K562 (cell line): ENCODE results near the gene NXF3. TPM values are rescaled to one million over a fixed set of nuclear protein-coding genes. Genes with fewer than 3 reads are reported as not detected.

Experiments used
- BRF2 ChIP-seq: IDR thresholded peaks from 3 replicates; pipeline ENCODE4 v1.6.1; 2011; ENCODE audit warnings: borderline replicate concordance, mild to moderate bottlenecking; ENCODE audit not compliant: insufficient read length, insufficient read depth
- CHD1 ChIP-seq: fragments of 200-600 bp; sonication (generic); IDR thresholded peaks from one replicate; pipeline ENCODE4 v1.6.1; 2012; ENCODE audit warnings: mild to moderate bottlenecking, moderate library complexity, low read length, inconsistent platforms
- FOXM1 ChIP-seq, 2 experiments: fragments of 450-650 bp in 1 of 2; sonication (generic) in 1 of 2; formaldehyde crosslinking in 1 of 2; IDR thresholded peaks; 2 replicates each; pipeline versions ENCODE4 v1.6.1 to v1.9.0; 2017 to 2022; ENCODE audit warnings: low read depth in 2 of 2, mild to moderate bottlenecking in 2 of 2, missing genetic modification reagents in 1 of 2, moderate library complexity in 1 of 2
- MTA2 ChIP-seq: fragments of 450-650 bp; IDR thresholded peaks from 2 replicates; pipeline ENCODE4 v1.6.1; 2016; ENCODE audit warnings: low read depth
- PATZ1 ChIP-seq: fragments of 250-450 bp; sonication (Bioruptor Pico); IDR thresholded peaks from 2 replicates; pipeline ENCODE4 v1.5.0; 2020; ENCODE audit warnings: mild to moderate bottlenecking, borderline replicate concordance
- POLR3G ChIP-seq: IDR thresholded peaks from 2 replicates; pipeline ENCODE4 v1.6.1; 2011; ENCODE audit not compliant: insufficient read length, insufficient replicate concordance; ENCODE audit errors: extremely low read depth
- RBM17 ChIP-seq: fragments of 200-400 bp; formaldehyde crosslinking; IDR thresholded peaks from 2 replicates; pipeline ENCODE4 v1.6.1; 2017; ENCODE audit warnings: low read depth, mild to moderate bottlenecking, low read length, borderline replicate concordance
- SMAD3 ChIP-seq: fragments of 450-650 bp; formaldehyde crosslinking; conservative IDR thresholded peaks from 2 replicates; pipeline ENCODE4 v1.4.0; 2020; ENCODE audit warnings: mild to moderate bottlenecking
- SMARCA5 ChIP-seq: fragments of 450-650 bp; IDR thresholded peaks from 2 replicates; pipeline ENCODE4 v1.6.1; 2016
- SMARCE1 ChIP-seq: fragments of 450-650 bp; IDR thresholded peaks from 2 replicates; pipeline ENCODE4 v1.7.1; 2016; ENCODE audit warnings: mild to moderate bottlenecking
- SP1 ChIP-seq: sonication (generic); formaldehyde crosslinking; IDR thresholded peaks from 2 replicates; pipeline ENCODE4 v1.8.1; 2022; ENCODE audit warnings: mild to moderate bottlenecking, missing genetic modification reagents
- SRF ChIP-seq, 2 experiments: fragments of 250-450, 450-650 bp in 1 of 2; sonication (Bioruptor Pico) in 1 of 2; sonication (generic) in 1 of 2; formaldehyde crosslinking; IDR thresholded peaks; 2 replicates each; pipeline versions ENCODE4 v1.5.0 to v1.5.1; 2020 to 2022; ENCODE audit warnings: mild to moderate bottlenecking in 1 of 2, missing genetic modification reagents in 1 of 2
- ZKSCAN3 ChIP-seq: fragments of 250-450 bp; sonication (Bioruptor Pico); IDR thresholded peaks from 2 replicates; pipeline ENCODE4 v1.4.0; 2020
- ZNF165 ChIP-seq: fragments of 250-450 bp; sonication (Bioruptor Pico); IDR thresholded peaks from 2 replicates; pipeline ENCODE4 v1.4.0; 2020; ENCODE audit warnings: borderline replicate concordance
- ZNF347 ChIP-seq: fragments of 450-650 bp; formaldehyde crosslinking; IDR thresholded peaks from 2 replicates; pipeline ENCODE4 v1.4.0; 2020; ENCODE audit warnings: low read depth, mild to moderate bottlenecking, moderate library complexity
- ZNF354B ChIP-seq: fragments of 250-450 bp; sonication (Bioruptor Pico); IDR thresholded peaks from 2 replicates; pipeline ENCODE4 v1.4.0; 2020
- ZNF584 ChIP-seq: fragments of 200-800 bp; sonication (Bioruptor generic); IDR thresholded peaks from 2 replicates; pipeline ENCODE4 v1.6.1; 2016; ENCODE audit warnings: low read depth, mild to moderate bottlenecking, missing genetic modification characterization, missing compliant biosample characterization
- ZNF717 ChIP-seq: fragments of 250-450 bp; sonication (Bioruptor Pico); IDR thresholded peaks from 2 replicates; pipeline ENCODE4 v1.5.0; 2021
- ZNF764 ChIP-seq: fragments of 250-450 bp; sonication (Bioruptor Pico); IDR thresholded peaks from 2 replicates; pipeline ENCODE4 v1.4.0; 2020; ENCODE audit warnings: low read depth, mild to moderate bottlenecking, moderate library complexity
- ZSCAN32 ChIP-seq: fragments of 450-650 bp; formaldehyde crosslinking; IDR thresholded peaks from 2 replicates; pipeline ENCODE4 v1.4.0; 2020; ENCODE audit warnings: mild to moderate bottlenecking, moderate library complexity
- ZZZ3 ChIP-seq: fragments of 450-650 bp; IDR thresholded peaks from 2 replicates; pipeline ENCODE4 v1.6.1; 2016; ENCODE audit warnings: antibody characterized with exemption, mild to moderate bottlenecking, moderate library complexity
- polyA plus RNA-seq, 8 experiments: library from polyadenylated mRNA; depleted of rRNA in 4 of 8; stranded (reverse) in 5 of 8; unstranded in 3 of 8; fragments of >200 nt; fragmentation: Nextera tagmentation in 2 of 8; fragmentation: Illumina TruSeq in 1 of 8; extraction: Ambion mirVana in 2 of 8; extraction: Trizol in 1 of 8; gene quantifications; 2 replicates each; pipeline versions ENCODE4 v1.2.1 to v1.2.3, GENCODE V29; 2011 to 2014; ENCODE audit warnings: inconsistent platforms in 1 of 8, missing spikeins in 1 of 8
- total RNA-seq, 7 experiments: library from RNA; depleted of rRNA in 6 of 7; stranded (reverse); fragments of >200 nt in 6 of 7; fragmentation: Illumina TruSeq in 2 of 7; extraction: Trizol in 2 of 7; gene quantifications; 2 replicates each; pipeline versions ENCODE4 v1.2.1 to v1.2.3, GENCODE V29; 2011 to 2021; ENCODE audit warnings: low replicate concordance in 1 of 7
- TF ChIP-seq, protein P1 (sequence below): fragments of 450-650 bp; IDR thresholded peaks from 2 replicates; pipeline ENCODE4 v1.7.1; 2018; ENCODE audit warnings: mild to moderate bottlenecking, low read depth; ENCODE audit not compliant: partially characterized antibody
- TF ChIP-seq, protein P2 (sequence below): fragments of 450-650 bp; IDR thresholded peaks from one replicate; pipeline ENCODE4 v1.6.1; 2018; ENCODE audit warnings: mild to moderate bottlenecking, moderate library complexity; ENCODE audit not compliant: partially characterized antibody

NXF3 gene
- total and polyA plus RNA-seq, 9 of the 15 experiments (the other 6 are each of a cell fraction or from before 2014, with no cell fraction given) = 0.18 to 0.40 (median 0.28) TPM; not detected in 2

- TF ChIP-seq ZNF717 = no peak
- TF ChIP-seq, protein P1, sequence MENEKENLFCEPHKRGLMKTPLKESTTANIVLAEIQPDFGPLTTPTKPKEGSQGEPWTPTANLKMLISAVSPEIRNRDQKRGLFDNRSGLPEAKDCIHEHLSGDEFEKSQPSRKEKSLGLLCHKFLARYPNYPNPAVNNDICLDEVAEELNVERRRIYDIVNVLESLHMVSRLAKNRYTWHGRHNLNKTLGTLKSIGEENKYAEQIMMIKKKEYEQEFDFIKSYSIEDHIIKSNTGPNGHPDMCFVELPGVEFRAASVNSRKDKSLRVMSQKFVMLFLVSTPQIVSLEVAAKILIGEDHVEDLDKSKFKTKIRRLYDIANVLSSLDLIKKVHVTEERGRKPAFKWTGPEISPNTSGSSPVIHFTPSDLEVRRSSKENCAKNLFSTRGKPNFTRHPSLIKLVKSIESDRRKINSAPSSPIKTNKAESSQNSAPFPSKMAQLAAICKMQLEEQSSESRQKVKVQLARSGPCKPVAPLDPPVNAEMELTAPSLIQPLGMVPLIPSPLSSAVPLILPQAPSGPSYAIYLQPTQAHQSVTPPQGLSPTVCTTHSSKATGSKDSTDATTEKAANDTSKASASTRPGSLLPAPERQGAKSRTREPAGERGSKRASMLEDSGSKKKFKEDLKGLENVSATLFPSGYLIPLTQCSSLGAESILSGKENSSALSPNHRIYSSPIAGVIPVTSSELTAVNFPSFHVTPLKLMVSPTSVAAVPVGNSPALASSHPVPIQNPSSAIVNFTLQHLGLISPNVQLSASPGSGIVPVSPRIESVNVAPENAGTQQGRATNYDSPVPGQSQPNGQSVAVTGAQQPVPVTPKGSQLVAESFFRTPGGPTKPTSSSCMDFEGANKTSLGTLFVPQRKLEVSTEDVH = no peak
- no peak for TF ChIP-seq BRF2
- TF ChIP-seq ZSCAN32 (CRISPR knock-in tag) = peak; percentile 70; the same call in 1 of the 2 replicates
- TF ChIP-seq, protein P2, sequence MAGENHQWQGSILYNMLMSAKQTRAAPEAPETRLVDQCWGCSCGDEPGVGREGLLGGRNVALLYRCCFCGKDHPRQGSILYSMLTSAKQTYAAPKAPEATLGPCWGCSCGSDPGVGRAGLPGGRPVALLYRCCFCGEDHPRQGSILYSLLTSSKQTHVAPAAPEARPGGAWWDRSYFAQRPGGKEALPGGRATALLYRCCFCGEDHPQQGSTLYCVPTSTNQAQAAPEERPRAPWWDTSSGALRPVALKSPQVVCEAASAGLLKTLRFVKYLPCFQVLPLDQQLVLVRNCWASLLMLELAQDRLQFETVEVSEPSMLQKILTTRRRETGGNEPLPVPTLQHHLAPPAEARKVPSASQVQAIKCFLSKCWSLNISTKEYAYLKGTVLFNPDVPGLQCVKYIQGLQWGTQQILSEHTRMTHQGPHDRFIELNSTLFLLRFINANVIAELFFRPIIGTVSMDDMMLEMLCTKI = no peak
- no peak; the same call in 1 of the 2 replicates for TF ChIP-seq PATZ1 (CRISPR knock-in tag)
- TF ChIP-seq SRF (CRISPR knock-in tag; IDR thresholded peaks at IDR 0.05) = peak in 1 of 2 experiments; percentile 74; a peak in 1 of 4 replicates
- 0 out of 2 replicates have a peak, but pooled peaks have one; percentile 66 for TF ChIP-seq ZNF347 (CRISPR knock-in tag)
- TF ChIP-seq ZZZ3 = no peak
- TF ChIP-seq FOXM1 (IDR thresholded peaks at IDR 0.05; ENCODE audit: low read depth) = peak; percentile 47
- TF ChIP-seq FOXM1 (CRISPR knock-in tag; IDR thresholded peaks at IDR 0.05; ENCODE audit: low read depth) = no peak
- peak; percentile 93 for TF ChIP-seq ZNF354B (CRISPR knock-in tag)
- TF ChIP-seq RBM17 = no peak
- TF ChIP-seq POLR3G = no peak
- peak; percentile 52; the same call in 1 of the 2 replicates for TF ChIP-seq MTA2
- TF ChIP-seq SMARCA5 = no peak
- TF ChIP-seq SP1 (CRISPR knock-in tag) = no peak
- TF ChIP-seq ZKSCAN3 (CRISPR knock-in tag) = peak; percentile 73; the same call in 1 of the 2 replicates
- peak; percentile 97 for TF ChIP-seq ZNF584 (CRISPR knock-in tag)
- no peak for TF ChIP-seq CHD1
- no peak for TF ChIP-seq ZNF764 (CRISPR knock-in tag)
- no peak; the same call in 1 of the 2 replicates for TF ChIP-seq SMARCE1
- peak; percentile 97 for TF ChIP-seq SMAD3 (CRISPR knock-in tag)
- TF ChIP-seq ZNF165 (CRISPR knock-in tag) = 0 out of 2 replicates have a peak, but pooled peaks have one; percentile 63
These were observed 5.5 kb upstream of the NXF3 start (continued) for GRCh38 chrX:103098488-103098887.
